ENCODE data around the gene LIPF. TPM values are rescaled to one million over a fixed set of nuclear protein-coding genes. Genes with fewer than 3 reads are reported as not detected.

LIPF gene
- total and polyA plus RNA-seq, 2 of the 4 experiments (the other 2 are of a cell fraction), result not detected

GRCh38 chr10:88668465-88668864 is 4.2 kb downstream of the LIPF start:
- no peak overlapping the region for H3K4me3 ChIP-seq (ENCODE audit: insufficient read depth, low read depth, low read length)
- intact Hi-C loops (cut with micrococcal nuclease), result no loop called here
- no peak overlapping the region for H2BK20ac ChIP-seq (ENCODE audit: low read depth, low read length)
- no peak overlapping the region for H3K27ac ChIP-seq (ENCODE audit: insufficient read depth, low read length)
- no peak overlapping the region for H2AK5ac ChIP-seq (ENCODE audit: low read depth, low read length)
- no peak overlapping the region for H2AK9ac ChIP-seq (replicated peaks; ENCODE audit: low read depth, low read length, poor library complexity)
- no peak overlapping the region for H3K9ac ChIP-seq (ENCODE audit: low read depth, low read length)
- no peaks in the 10 kb centered on the region; the same call in 1 of the 2 replicates for H3K4me1 ChIP-seq (ENCODE audit: control insufficient read depth, insufficient read depth, low read length)
- H3K9me1 ChIP-seq (ENCODE audit: insufficient read depth, low read length), result no peaks in the 10 kb centered on the region
- no CpG with 5 or more reads among the region's 1 CpG for WGBS, 2 experiments (ENCODE audit: extremely low coverage in 2 of 2, insufficient read length in 1 of 2)
- no peaks in the 10 kb centered on the region for H3K9me3 ChIP-seq (ENCODE audit: control insufficient read depth, insufficient read depth, low read length)
- ChIA-PET CTCF (interaction anchor here (0.6 kb wide), 1 partner anchor 13 kb away, joined by 3 read pairs; no protein-coding TSS in a partner anchor), POLR2A (ENCODE audit: unreplicated experiment) (no interaction called here)
- dilution Hi-C loops (cut with HindIII; ENCODE audit: low sequenced_read_pairs, unreplicated experiment), result no loop called here
- H3K23ac ChIP-seq (ENCODE audit: low read depth, low read length), result no peak overlapping the region
- no peak overlapping the region for H3K56ac ChIP-seq (ENCODE audit: extremely low read depth, insufficient read depth, low read length)
- BruUV-seq (replicated peaks), result no TSS peak
- no peak overlapping the region for H2BK15ac ChIP-seq (ENCODE audit: low read depth, low read length)
- no peak overlapping the region for H3K14ac ChIP-seq (replicated peaks; ENCODE audit: low read depth, low read length)
- no peak for ATAC-seq (ENCODE audit: low read depth)
- H3K36me3 ChIP-seq (ENCODE audit: control insufficient read depth, insufficient read depth, low read length), result no peaks in the 10 kb centered on the region
- no peak overlapping the region for H2AFZ ChIP-seq (replicated peaks; ENCODE audit: low read length, poor library complexity)
- H4K5ac ChIP-seq (ENCODE audit: low read depth, low read length), result no peak overlapping the region
- in situ Hi-C loops (cut with MboI; ENCODE audit: low sequenced_read_pairs), result no loop called here
- no peak overlapping the region for H2BK5ac ChIP-seq (ENCODE audit: low read depth, low read length, poor library complexity, severe bottlenecking)
- H3K79me1 ChIP-seq (ENCODE audit: low read depth in 1 of 2, low read length in 2 of 2), result no peaks in the 10 kb centered on the region
- DNase-seq, result no peak
- no peak overlapping the region for H3K4me2 ChIP-seq (ENCODE audit: low read depth, low read length)
- TF ChIP-seq BHLHE40 (IDR thresholded peaks at IDR 0.05; ENCODE audit: low read depth, low read length) (no peak), CEBPB (IDR thresholded peaks at IDR 0.05; ENCODE audit: low read depth, low read length) (no peak), RCOR1 (IDR thresholded peaks at IDR 0.05; ENCODE audit: insufficient replicate concordance, low read length) (no peak), NFE2L2 (IDR thresholded peaks at IDR 0.05; ENCODE audit: low read depth, low read length) (no peak), RFX5 (IDR thresholded peaks at IDR 0.05; ENCODE audit: low read depth, low read length) (no peak), CTCF (conservative IDR thresholded peaks at IDR 0.05; ENCODE audit: low read depth, low read length) (no peak), CHD1 (IDR thresholded peaks at IDR 0.05; ENCODE audit: low read depth, low read length) (no peak), ELK1 (IDR thresholded peaks at IDR 0.05; ENCODE audit: borderline replicate concordance, low read depth, low read length) (no peak), RAD21 (IDR thresholded peaks at IDR 0.05; ENCODE audit: low read length) (no peak), POLR2A (IDR thresholded peaks at IDR 0.05; ENCODE audit: low read depth, low read length) (no peak), MAZ (IDR thresholded peaks at IDR 0.05; ENCODE audit: borderline replicate concordance, low read depth, low read length) (no peak)
- no peak overlapping the region for H4K8ac ChIP-seq (ENCODE audit: low read depth in 2 of 2, low read length in 2 of 2)
- no peak overlapping the region for H4K91ac ChIP-seq (ENCODE audit: insufficient read depth, low read depth, low read length)
- no peak overlapping the region for H3K18ac ChIP-seq (ENCODE audit: low read depth, low read length)
- no peak overlapping the region for H3K4ac ChIP-seq (ENCODE audit: low read depth, low read length)
- H3K27me3 ChIP-seq (ENCODE audit: control insufficient read depth, insufficient read depth, low read length), result no peaks in the 10 kb centered on the region
- no peak overlapping the region for H2BK120ac ChIP-seq (ENCODE audit: low read depth, low read length)
- H4K20me1 ChIP-seq (ENCODE audit: insufficient read depth, low read length), result no peaks in the 10 kb centered on the region
